Gastroesophageal sphincter (tissue), 4 donors: ENCODE data around the gene ZFX. TPM values are rescaled to one million over a fixed set of nuclear protein-coding genes. Genes with fewer than 3 reads are reported as not detected.

ENCODE experiments used
- ATAC-seq: fragments of 150-250 bp; one replicate; pipeline ENCODE4 v1.9.1; 2016; ENCODE audit warnings: mild to moderate bottlenecking, moderate library complexity
- H3K27ac ChIP-seq, 4 donors: fragments of 200-600 bp; sonication (generic) in 3 of 4; 1 replicate in 3 of 4; 2 replicates in 1 of 4; pipeline ENCODE4 v1.5.1; 2016 to 2019
- H3K27me3 ChIP-seq: fragments of 200-600 bp; sonication (generic); one replicate; pipeline ENCODE4 v1.5.1; 2019
- H3K36me3 ChIP-seq, 2 donors: fragments of 200-600 bp; sonication (generic); one replicate each; pipeline ENCODE4 v1.5.1; 2019; ENCODE audit warnings: control low read depth in 1 of 2
- H3K4me1 ChIP-seq, 3 donors: fragments of 200-600 bp; sonication (generic); 1 replicate in 2 of 3; 2 replicates in 1 of 3; pipeline ENCODE4 v1.5.1; 2016 to 2019; ENCODE audit warnings: control low read depth in 2 of 3
- H3K4me3 ChIP-seq, 2 donors: fragments of 200-600 bp; sonication (generic); one replicate each; pipeline ENCODE4 v1.5.1; 2019; ENCODE audit warnings: mild to moderate bottlenecking in 1 of 2, moderate library complexity in 1 of 2
- H3K9me3 ChIP-seq, 3 donors: fragments of 200-600 bp; sonication (generic); one replicate each; pipeline ENCODE4 v1.5.1; 2017 to 2019; ENCODE audit warnings: control low read depth in 2 of 3
- EP300 ChIP-seq: sonication (generic); formaldehyde crosslinking; IDR thresholded peaks from one replicate; pipeline ENCODE4 v1.6.1; 2017; ENCODE audit warnings: antibody characterized with exemption, mild to moderate bottlenecking
- POLR2A ChIP-seq, 2 donors: fragments of 450-650 bp; IDR thresholded peaks; one replicate each; pipeline ENCODE4 v1.6.1; 2017; ENCODE audit warnings: antibody characterized with exemption in 2 of 2, mild to moderate bottlenecking in 2 of 2, moderate library complexity in 1 of 2
- POLR2AphosphoS5 ChIP-seq: sonication (generic); formaldehyde crosslinking; IDR thresholded peaks from one replicate; pipeline ENCODE4 v1.6.1; 2017; ENCODE audit warnings: antibody characterized with exemption
- WGBS, 2 donors: methylation state at CpG; one replicate each; pipeline ENCODE4 v1.1.5; 2018; ENCODE audit warnings: low coverage in 1 of 2; 5-methylcytosine and 5-hydroxymethylcytosine counted together
- total RNA-seq, 4 donors: library from RNA; depleted of rRNA; stranded (reverse); fragments of >200 nt; gene quantifications; one replicate each; pipeline ENCODE4 v1.1.0, GENCODE V29; 2016
- TF ChIP-seq, protein P1 (sequence below), 4 experiments: fragments of 200-600 bp in 2 of 4; fragments of 450-650 bp in 2 of 4; sonication (generic) in 1 of 4; IDR thresholded peaks; one replicate each; pipeline ENCODE4 v1.5.1; 2017 to 2019; ENCODE audit warnings: antibody characterized with exemption in 4 of 4, mild to moderate bottlenecking in 2 of 4, moderate library complexity in 2 of 4

Gene ZFX
- total RNA-seq, 4 donors from 2014 or later: 59.6 to 94.3 (median 63.1) TPM

DNA sequence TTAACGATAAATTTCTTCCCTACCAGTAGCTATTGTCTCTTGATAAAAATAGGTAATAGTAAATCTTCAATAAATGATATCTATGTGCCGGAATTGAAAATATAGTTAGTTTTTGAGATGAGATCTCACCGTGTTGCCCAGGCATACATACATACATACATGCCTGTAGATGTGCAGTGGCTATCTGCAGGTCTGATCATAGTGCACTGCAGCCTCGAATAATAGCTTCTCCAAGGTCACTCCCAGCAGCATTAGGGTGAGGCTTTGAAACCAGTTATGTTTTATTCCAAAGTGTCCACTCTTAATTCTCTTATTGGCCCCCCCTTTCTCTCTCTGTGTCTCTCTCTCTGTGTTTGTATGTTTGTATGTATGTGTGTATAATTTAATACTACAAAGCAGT is 37.5 kb downstream of the ZFX start:
- no peaks in the 10 kb centered on the region for H3K36me3 ChIP-seq
- no peaks in the 10 kb centered on the region for H3K27me3 ChIP-seq
- H3K9me3 ChIP-seq: no peaks in the 10 kb centered on the region
- WGBS, 2 donors: 70 to 80% methylated on average over 2 to 4 of the region's 4 CpGs
- H3K4me3 ChIP-seq: no peak overlapping the region
- H3K27ac ChIP-seq: no peak overlapping the region
- peaks cover 0 to 11% (median 3%) of the 10 kb centered on the region in 3 donors for H3K4me1 ChIP-seq
- TF ChIP-seq POLR2A (IDR thresholded peaks at IDR 0.05) (no peak), POLR2AphosphoS5 (no peak), EP300 (no peak)
- TF ChIP-seq, protein P1, sequence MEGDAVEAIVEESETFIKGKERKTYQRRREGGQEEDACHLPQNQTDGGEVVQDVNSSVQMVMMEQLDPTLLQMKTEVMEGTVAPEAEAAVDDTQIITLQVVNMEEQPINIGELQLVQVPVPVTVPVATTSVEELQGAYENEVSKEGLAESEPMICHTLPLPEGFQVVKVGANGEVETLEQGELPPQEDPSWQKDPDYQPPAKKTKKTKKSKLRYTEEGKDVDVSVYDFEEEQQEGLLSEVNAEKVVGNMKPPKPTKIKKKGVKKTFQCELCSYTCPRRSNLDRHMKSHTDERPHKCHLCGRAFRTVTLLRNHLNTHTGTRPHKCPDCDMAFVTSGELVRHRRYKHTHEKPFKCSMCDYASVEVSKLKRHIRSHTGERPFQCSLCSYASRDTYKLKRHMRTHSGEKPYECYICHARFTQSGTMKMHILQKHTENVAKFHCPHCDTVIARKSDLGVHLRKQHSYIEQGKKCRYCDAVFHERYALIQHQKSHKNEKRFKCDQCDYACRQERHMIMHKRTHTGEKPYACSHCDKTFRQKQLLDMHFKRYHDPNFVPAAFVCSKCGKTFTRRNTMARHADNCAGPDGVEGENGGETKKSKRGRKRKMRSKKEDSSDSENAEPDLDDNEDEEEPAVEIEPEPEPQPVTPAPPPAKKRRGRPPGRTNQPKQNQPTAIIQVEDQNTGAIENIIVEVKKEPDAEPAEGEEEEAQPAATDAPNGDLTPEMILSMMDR (IDR thresholded peaks at IDR 0.05): no peak
- ATAC-seq: no peak

GRCh38 chrX:24189490-24189889 is 40.0 kb downstream of the ZFX start:
- WGBS, 2 donors: 67 to 92% methylated on average over 2 of the region's 2 CpGs

DNA sequence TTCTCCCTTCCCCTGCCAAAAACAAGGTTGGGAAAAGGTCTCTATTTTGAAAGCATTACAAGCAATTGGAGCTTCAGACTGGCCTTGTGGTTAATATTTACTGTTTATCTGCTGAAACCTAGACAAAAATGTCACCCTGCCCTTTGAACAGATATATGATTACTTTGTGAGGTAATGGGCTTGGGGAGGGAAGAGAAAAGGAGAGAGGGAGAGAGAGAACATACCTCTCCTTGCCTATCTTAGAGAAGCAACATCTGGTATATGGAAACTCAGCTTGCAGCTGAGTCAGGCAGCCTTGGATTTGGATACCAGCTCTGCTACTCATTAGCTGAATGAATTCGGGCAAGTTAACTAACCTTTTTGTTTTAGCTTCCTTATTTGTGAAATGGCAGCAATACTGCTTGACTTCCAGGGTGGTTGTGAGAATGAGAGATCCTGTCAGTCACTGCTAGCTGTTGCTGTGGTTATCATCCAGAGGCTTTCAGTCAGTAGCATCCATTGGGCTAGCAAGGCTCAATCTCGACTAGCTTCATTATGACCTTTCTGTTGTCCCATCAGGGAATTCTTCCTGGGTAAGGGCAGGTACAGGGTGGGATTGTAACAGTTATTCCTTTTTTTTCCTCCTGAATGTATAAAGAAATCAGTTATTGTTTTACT is 41.1 kb downstream of the ZFX start:
- H3K27me3 ChIP-seq: no peaks in the 10 kb centered on the region
- no peaks in the 10 kb centered on the region for H3K9me3 ChIP-seq
- no peak overlapping the region for H3K4me3 ChIP-seq
- 0% methylated on average over 1 of the region's 2 CpGs; no CpG with 5 or more reads in 1 of the 2 donors for WGBS, 2 donors
- H3K27ac ChIP-seq: no peak overlapping the region
- peaks cover 0 to 11% (median 3%) of the 10 kb centered on the region in 3 donors for H3K4me1 ChIP-seq
- H3K36me3 ChIP-seq: no peaks in the 10 kb centered on the region
- TF ChIP-seq EP300: no peak
- ATAC-seq: no peak

More at GRCh38 chrX:24189490-24189889, 40.0 kb downstream of the ZFX start:
- Histone ChIP-seq H3K9me3 (no peaks in the 10 kb centered on the region), H3K4me3 (no peak overlapping the region), H3K27ac (no peak overlapping the region), H3K4me1 (peaks cover 0 to 11% (median 3%) of the 10 kb centered on the region in 3 donors), H3K27me3 (no peaks in the 10 kb centered on the region), H3K36me3 (no peaks in the 10 kb centered on the region)
- TF ChIP-seq, protein P1 (IDR thresholded peaks at IDR 0.05): no peak
- no peak for TF ChIP-seq EP300
- TF ChIP-seq POLR2AphosphoS5: no peak
- no peak for TF ChIP-seq POLR2A (IDR thresholded peaks at IDR 0.05)
- ATAC-seq: no peak

- Histone ChIP-seq H3K27ac (no peak overlapping the region), H3K4me3 (no peak overlapping the region), H3K36me3 (no peaks in the 10 kb centered on the region), H3K27me3 (no peaks in the 10 kb centered on the region), H3K4me1 (peaks cover 0 to 16% (median 0%) of the 10 kb centered on the region in 3 donors), H3K9me3 (no peaks in the 10 kb centered on the region)
- TF ChIP-seq POLR2AphosphoS5: no peak
- TF ChIP-seq, protein P1 (IDR thresholded peaks at IDR 0.05): no peak
- WGBS, 2 donors: no CpG with 5 or more reads among the region's 1 CpG
- ATAC-seq: no peak
Observed at GRCh38 chrX:24196509-24196908, 47.0 kb downstream of the ZFX start.

DNA sequence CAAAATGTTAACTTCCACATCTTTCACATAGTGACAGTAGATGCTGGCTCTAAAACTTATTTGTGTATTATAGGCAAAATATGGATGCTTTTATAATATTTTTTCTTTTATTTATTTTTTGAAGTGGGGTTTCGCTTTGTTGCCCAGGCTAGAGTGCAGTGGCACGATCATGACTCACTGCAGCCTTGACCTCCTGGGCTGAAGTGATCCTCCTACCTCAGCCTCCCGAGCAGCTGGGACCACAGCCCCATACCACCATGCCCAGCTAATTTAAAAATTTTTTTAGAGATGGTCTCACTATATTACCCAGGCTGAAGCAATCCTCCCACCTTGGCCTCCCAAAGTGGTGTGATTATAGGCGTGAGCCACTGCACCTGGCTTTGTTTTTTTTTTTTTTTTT is 48.6 kb downstream of the ZFX start:
- Histone ChIP-seq H3K36me3 (no peaks in the 10 kb centered on the region), H3K4me3 (no peak overlapping the region), H3K9me3 (no peaks in the 10 kb centered on the region), H3K27me3 (no peaks in the 10 kb centered on the region), H3K4me1 (peaks cover 0 to 30% (median 4%) of the 10 kb centered on the region in 3 donors), H3K27ac (no peak overlapping the region)
- no peak for ATAC-seq
- TF ChIP-seq, protein P1 (IDR thresholded peaks at IDR 0.05): no peak
- TF ChIP-seq POLR2AphosphoS5: no peak
- no peak for TF ChIP-seq POLR2A (IDR thresholded peaks at IDR 0.05)
- no peak for TF ChIP-seq EP300
- WGBS, 2 donors: 93 to 94% methylated on average over 3 to 4 of the region's 4 CpGs
